ENCODE measurements around the gene ARHGEF11.

DNA sequence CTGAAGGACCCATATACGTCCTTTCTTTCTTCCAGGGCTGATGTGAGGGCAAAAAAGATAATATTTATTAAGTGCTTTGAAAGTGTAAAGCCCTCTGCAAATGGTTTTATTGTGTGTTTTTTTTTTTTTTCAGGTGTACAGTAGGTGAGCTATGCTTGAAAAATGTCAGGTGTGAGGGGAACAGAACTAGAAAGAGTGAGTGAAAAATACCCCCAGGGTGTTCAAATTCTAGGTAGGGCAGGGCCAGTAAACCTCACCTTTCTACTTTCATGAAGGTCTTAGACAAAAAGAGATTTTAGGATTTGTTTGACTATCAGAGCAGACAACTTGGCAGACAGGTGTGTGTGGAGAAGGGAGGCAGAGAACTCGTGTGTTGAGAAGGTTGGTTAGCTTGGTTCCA lies 51.3 kb downstream of the ARHGEF11 start:
- no peak for TF ChIP-seq EZH2 (IDR thresholded peaks at IDR 0.05; ENCODE audit: borderline replicate concordance, low read depth, low read length, poor library complexity, severe bottlenecking)
- TF ChIP-seq, protein P1, sequence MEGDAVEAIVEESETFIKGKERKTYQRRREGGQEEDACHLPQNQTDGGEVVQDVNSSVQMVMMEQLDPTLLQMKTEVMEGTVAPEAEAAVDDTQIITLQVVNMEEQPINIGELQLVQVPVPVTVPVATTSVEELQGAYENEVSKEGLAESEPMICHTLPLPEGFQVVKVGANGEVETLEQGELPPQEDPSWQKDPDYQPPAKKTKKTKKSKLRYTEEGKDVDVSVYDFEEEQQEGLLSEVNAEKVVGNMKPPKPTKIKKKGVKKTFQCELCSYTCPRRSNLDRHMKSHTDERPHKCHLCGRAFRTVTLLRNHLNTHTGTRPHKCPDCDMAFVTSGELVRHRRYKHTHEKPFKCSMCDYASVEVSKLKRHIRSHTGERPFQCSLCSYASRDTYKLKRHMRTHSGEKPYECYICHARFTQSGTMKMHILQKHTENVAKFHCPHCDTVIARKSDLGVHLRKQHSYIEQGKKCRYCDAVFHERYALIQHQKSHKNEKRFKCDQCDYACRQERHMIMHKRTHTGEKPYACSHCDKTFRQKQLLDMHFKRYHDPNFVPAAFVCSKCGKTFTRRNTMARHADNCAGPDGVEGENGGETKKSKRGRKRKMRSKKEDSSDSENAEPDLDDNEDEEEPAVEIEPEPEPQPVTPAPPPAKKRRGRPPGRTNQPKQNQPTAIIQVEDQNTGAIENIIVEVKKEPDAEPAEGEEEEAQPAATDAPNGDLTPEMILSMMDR (conservative IDR thresholded peaks at IDR 0.05; ENCODE audit: low read depth, low read length) = no peak
